ENCODE results near the gene ELAVL1.
A peak's percentile ranks its signal among the peaks of the same experiment; 100 is the strongest.

Gene ELAVL1

DNA sequence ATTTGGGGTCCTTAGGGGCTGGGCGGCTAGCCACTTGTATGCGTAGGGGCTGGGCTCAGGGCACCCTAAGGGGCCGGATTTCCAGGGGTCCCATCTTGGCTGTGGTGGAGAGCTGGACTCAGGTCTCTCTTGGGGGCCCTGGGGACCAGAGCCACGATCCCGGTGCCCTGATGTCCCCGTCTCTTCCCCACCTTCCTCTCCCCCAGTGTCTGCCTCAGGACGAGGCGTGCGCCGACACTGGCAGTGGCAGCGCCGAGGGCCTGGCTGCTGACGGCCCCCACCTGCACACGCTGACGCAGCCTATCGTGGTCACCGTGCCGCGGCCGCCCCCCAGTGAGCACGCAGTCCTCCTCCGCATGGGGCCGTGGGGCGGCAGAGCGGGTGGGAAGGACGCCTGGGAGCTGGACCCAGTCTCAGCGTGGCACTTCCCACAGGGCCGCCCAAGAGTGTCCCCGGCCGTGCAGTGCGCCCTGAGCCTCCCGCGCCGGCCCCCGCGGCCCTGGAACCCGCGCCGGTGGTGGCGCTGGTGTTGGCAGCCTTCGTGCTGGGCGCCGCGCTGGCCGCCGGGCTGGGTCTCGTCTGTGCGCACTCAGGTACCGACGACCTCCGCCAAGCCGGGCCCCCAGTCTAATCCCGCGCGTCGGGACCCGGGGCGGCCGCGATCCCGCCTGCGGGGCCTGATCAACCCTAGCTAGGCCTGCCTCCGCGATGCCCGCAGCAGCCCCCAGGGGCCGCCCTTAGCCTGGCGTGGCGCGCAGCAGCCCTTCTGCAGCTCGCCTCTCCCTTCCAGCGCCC, 88.0 kb downstream of the ELAVL1 start:
- peaks cover 10% of the 10 kb centered on the region for H3K36me3 ChIP-seq
- H3K4me1 ChIP-seq (ENCODE audit: control insufficient read depth in 1 of 2, insufficient read depth in 1 of 2, low read depth in 1 of 2, low read length in 1 of 2): peaks cover 37 to 55% of the 10 kb centered on the region in 2 experiments
- H3K27ac ChIP-seq: no peak overlapping the region
- TF ChIP-seq, protein P1, sequence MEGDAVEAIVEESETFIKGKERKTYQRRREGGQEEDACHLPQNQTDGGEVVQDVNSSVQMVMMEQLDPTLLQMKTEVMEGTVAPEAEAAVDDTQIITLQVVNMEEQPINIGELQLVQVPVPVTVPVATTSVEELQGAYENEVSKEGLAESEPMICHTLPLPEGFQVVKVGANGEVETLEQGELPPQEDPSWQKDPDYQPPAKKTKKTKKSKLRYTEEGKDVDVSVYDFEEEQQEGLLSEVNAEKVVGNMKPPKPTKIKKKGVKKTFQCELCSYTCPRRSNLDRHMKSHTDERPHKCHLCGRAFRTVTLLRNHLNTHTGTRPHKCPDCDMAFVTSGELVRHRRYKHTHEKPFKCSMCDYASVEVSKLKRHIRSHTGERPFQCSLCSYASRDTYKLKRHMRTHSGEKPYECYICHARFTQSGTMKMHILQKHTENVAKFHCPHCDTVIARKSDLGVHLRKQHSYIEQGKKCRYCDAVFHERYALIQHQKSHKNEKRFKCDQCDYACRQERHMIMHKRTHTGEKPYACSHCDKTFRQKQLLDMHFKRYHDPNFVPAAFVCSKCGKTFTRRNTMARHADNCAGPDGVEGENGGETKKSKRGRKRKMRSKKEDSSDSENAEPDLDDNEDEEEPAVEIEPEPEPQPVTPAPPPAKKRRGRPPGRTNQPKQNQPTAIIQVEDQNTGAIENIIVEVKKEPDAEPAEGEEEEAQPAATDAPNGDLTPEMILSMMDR (IDR thresholded peaks at IDR 0.05): no peak
- H3K9me3 ChIP-seq: no peaks in the 10 kb centered on the region
- peak overlapping the region in 1 of 2 experiments; percentile 42 for H3K4me3 ChIP-seq (ENCODE audit: low read depth in 1 of 2, low read length in 1 of 2)
- H3K27me3 ChIP-seq: peaks cover 65% of the 10 kb centered on the region

DNA sequence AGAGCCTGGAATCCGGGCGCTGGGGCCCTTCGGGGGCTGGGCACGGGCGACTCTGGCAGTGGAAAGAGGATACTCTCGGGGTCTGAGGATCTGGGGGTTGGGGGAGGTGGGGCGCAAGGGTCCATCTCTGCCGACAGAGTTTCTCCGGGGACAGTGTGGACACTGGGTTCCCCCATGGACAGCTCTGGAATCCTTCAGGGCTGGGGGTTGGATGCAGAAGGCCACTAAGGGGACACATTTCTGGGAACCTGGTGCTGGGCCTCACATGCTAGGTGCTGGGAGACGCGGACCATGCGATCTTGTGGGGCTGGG, 88.5 kb downstream of the ELAVL1 start:
- H3K36me3 ChIP-seq: peaks cover 16% of the 10 kb centered on the region
- peak overlapping the region in 1 of 2 experiments; percentile 42 for H3K4me3 ChIP-seq (ENCODE audit: low read depth in 1 of 2, low read length in 1 of 2)
- peaks cover 36 to 51% of the 10 kb centered on the region in 2 experiments for H3K4me1 ChIP-seq (ENCODE audit: control insufficient read depth in 1 of 2, insufficient read depth in 1 of 2, low read depth in 1 of 2, low read length in 1 of 2)
- H3K27ac ChIP-seq: no peak overlapping the region
- peaks cover 65% of the 10 kb centered on the region for H3K27me3 ChIP-seq
- TF ChIP-seq, protein P1 (IDR thresholded peaks at IDR 0.05): no peak
- H3K9me3 ChIP-seq: no peaks in the 10 kb centered on the region

DNA sequence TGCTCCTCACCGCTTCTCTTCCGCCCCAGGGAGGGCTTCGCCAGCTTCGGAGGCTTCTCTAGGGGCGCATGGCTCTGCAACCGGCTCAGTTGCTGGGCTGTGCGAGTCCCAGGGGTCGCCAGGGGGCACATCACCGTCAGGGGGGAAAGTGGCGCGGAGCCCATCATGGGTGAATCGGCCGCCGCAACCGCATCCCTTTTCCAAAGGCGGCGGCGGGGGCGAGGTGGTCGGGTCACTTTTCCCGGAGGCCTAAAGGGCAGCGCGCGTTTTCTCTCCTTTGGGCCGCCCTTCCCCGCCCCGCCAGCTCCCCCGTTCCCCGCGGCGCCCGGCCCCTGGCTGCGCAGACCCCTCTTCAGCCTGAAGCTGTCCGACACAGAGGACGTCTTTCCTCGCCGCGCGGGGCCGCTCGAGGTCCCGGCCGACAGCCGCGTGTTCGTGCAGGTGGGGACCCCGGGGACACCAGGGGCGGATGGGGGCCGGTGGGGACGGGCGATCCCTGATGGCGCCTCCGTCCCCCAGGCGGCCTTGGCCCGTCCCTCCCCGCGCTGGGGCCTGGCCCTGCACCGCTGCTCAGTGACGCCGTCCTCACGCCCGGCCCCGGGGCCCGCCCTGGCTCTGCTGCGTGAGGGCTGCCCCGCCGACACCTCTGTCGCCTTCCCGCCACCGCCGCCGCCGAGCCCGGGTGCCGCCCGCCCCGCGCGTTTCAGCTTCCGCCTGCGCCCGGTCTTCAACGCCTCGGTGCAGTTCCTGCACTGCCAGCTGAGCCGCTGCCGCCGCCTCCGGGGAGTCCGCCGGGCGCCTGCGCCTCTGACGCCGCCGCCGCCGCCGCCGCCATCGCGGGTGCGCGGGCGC, 89.1 kb downstream of the ELAVL1 start:
- H3K9me3 ChIP-seq: no peaks in the 10 kb centered on the region
- TF ChIP-seq, protein P1 (IDR thresholded peaks at IDR 0.05): peak; percentile 15
- H3K4me3 ChIP-seq (ENCODE audit: low read depth in 1 of 2, low read length in 1 of 2): peak overlapping the region in 1 of 2 experiments; percentile 42
- H3K27ac ChIP-seq: no peak overlapping the region
- H3K27me3 ChIP-seq: peaks cover 65% of the 10 kb centered on the region
- H3K36me3 ChIP-seq: peaks cover 22% of the 10 kb centered on the region
- peaks cover 30 to 45% of the 10 kb centered on the region in 2 experiments for H3K4me1 ChIP-seq (ENCODE audit: control insufficient read depth in 1 of 2, insufficient read depth in 1 of 2, low read depth in 1 of 2, low read length in 1 of 2)

DNA sequence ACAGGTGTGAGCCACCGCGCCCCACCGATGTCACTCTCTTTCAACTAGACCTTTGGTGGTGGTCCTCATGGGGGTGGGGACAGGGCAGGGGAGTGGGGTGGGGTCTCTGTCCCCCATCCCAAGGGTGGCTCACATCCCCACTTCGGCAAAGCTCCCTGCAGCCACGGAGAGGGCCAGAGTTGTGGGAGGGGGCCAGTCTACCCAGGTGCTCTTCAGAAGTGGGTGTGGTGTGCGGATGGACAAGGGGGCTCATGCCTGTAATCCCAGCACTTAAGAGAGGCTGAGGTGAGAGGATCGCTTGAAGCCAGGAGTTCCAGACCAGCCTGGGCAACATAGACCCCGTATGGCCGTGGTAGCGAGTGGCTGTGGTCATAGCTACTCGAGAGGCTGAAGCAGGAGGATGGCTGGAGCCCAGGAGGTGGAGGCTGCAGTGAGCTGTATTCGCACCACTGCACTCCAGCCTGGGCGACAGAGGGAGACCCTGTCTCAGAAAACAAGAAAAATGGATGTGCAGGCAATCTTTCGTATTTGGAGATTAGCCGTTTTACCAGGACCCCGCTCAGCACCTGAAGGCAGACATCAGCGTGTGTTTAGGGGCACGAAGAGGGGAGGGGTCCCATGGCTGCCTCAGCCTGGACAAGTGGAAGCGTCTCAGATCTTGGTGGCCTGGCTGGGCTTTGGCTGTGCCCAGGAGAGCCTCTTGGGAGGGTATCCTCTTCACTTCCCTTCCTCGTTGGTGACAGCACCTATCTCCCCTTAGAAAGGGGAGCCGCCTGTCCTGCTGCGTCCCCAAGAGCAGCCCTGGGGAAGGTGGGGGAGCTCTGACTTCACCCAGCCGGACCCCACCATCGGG, 90.0 kb downstream of the ELAVL1 start:
- Histone ChIP-seq H3K4me1 (ENCODE audit: control insufficient read depth in 1 of 2, insufficient read depth in 1 of 2, low read depth in 1 of 2, low read length in 1 of 2) (peaks cover 25 to 39% of the 10 kb centered on the region in 2 experiments), H3K4me3 (ENCODE audit: low read depth in 1 of 2, low read length in 1 of 2) (no peak overlapping the region), H3K27me3 (peaks cover 65% of the 10 kb centered on the region), H3K9me3 (no peaks in the 10 kb centered on the region), H3K27ac (no peak overlapping the region), H3K36me3 (peaks cover 30% of the 10 kb centered on the region)
- TF ChIP-seq, protein P1 (IDR thresholded peaks at IDR 0.05): no peak

DNA sequence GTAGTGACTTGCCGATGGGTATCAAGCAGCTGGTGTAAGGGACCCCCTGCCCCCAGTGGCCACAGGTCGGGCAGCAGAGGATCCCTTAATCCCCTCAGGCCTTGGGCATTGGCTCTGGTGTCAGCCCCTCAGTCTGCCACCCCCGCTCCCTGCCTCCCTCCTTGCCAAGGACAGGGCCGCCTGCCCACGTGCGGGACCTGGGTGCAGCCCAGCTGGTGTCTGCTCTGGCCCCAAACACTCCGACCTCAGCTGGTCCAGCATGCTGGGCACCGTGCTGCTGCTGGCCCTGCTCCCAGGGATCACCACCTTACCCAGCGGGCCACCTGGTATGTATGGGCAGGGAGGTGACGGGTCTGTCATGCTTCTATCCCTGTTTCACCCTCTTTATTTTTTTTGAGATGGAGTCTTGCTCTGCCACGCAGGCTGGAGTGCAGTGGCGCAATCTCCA, 90.8 kb downstream of the ELAVL1 start, which contains the start of gene TGFBR3L:
TGFBR3L (plus strand) TSS at position 233 of the 448 bp plus-strand sequence.
- TF ChIP-seq, protein P1 (IDR thresholded peaks at IDR 0.05): no peak
- H3K36me3 ChIP-seq: peaks cover 39% of the 10 kb centered on the region
- no peaks in the 10 kb centered on the region for H3K9me3 ChIP-seq
- H3K4me1 ChIP-seq (ENCODE audit: control insufficient read depth in 1 of 2, insufficient read depth in 1 of 2, low read depth in 1 of 2, low read length in 1 of 2): peaks cover 20 to 31% of the 10 kb centered on the region in 2 experiments
- peaks cover 60% of the 10 kb centered on the region for H3K27me3 ChIP-seq
- H3K4me3 ChIP-seq (ENCODE audit: low read depth in 1 of 2, low read length in 1 of 2): no peak within 1 kb of the TSS
- H3K27ac ChIP-seq: no peak within 1 kb of the TSS

All from neutrophil (primary cell).